ENCODE results near the gene NUDT22. TPM values are rescaled to one million over a fixed set of nuclear protein-coding genes. Genes with fewer than 3 reads are reported as not detected.

NUDT22 gene
- total RNA-seq, 1 experiment from 2014 or later: 72.4 TPM

GRCh38 chr11:64268893-64269539 is 42.9 kb downstream of the NUDT22 start:
- Histone ChIP-seq H3K36me3 (ENCODE audit: insufficient read depth, low read length, poor library complexity, severe bottlenecking) (peaks cover 17% of the 10 kb centered on the region), H3K27me3 (replicated peaks; ENCODE audit: insufficient read depth, low read depth, low read length, poor library complexity) (no peaks in the 10 kb centered on the region), H3K4me1 (ENCODE audit: insufficient read depth, low read length, poor library complexity, severe bottlenecking) (peaks cover 16% of the 10 kb centered on the region), H3K9me3 (ENCODE audit: low read depth, low read length, poor library complexity, severe bottlenecking) (no peaks in the 10 kb centered on the region), H3K27ac (ENCODE audit: low read depth, low read length, poor library complexity, severe bottlenecking) (peak overlapping the region; percentile 94), H3K4me3 (ENCODE audit: low read depth, low read length, poor library complexity, severe bottlenecking) (peak overlapping the region; percentile 78)
- POLR2A ChIA-PET (ENCODE audit: low non-redundant PET): no interaction called here
- BruUV-seq (replicated peaks): no TSS peak
- no peak for TF ChIP-seq CTCF (conservative IDR thresholded peaks at IDR 0.05; ENCODE audit: low read depth, low read length)
- TF ChIP-seq EZH2 (IDR thresholded peaks at IDR 0.05; ENCODE audit: borderline replicate concordance, low read depth, low read length, poor library complexity, severe bottlenecking): no peak
- intact Hi-C loops (cut with micrococcal nuclease; ENCODE audit: unreplicated experiment): no loop called here
- no peak for DNase-seq (ENCODE audit: low spot score)
- CTCF ChIA-PET: interaction anchor here (1.7 kb wide), 1 partner anchor 86 kb away, joined by 4 read pairs; no protein-coding TSS in a partner anchor

GRCh38 chr11:64269540-64270220 is 43.6 kb downstream of the NUDT22 start:
- H3K27me3 ChIP-seq (replicated peaks; ENCODE audit: insufficient read depth, low read depth, low read length, poor library complexity): no peaks in the 10 kb centered on the region
- intact Hi-C loops (cut with micrococcal nuclease; ENCODE audit: unreplicated experiment): loop anchor here (2.0 kb wide), 2 partner anchors 15 to 35 kb away; partner anchors contain the start of genes BAD, ESRRA and GPR137
- CTCF ChIA-PET: interaction anchor here (1.0 to 2.7 kb wide), 4 partner anchors 18 to 86 kb away, joined by 4 to 11 read pairs (median 8); no protein-coding TSS in a partner anchor
- peak; percentile 100 for DNase-seq (ENCODE audit: low spot score)
- TF ChIP-seq EZH2 (IDR thresholded peaks at IDR 0.05; ENCODE audit: borderline replicate concordance, low read depth, low read length, poor library complexity, severe bottlenecking): no peak
- TF ChIP-seq CTCF (conservative IDR thresholded peaks at IDR 0.05; ENCODE audit: low read depth, low read length): 0 out of 2 replicates have a peak, but pooled peaks have one; percentile 22
- H3K36me3 ChIP-seq (ENCODE audit: insufficient read depth, low read length, poor library complexity, severe bottlenecking): peaks cover 12% of the 10 kb centered on the region
- POLR2A ChIA-PET (ENCODE audit: low non-redundant PET): no interaction called here
- peaks cover 16% of the 10 kb centered on the region for H3K4me1 ChIP-seq (ENCODE audit: insufficient read depth, low read length, poor library complexity, severe bottlenecking)
- BruUV-seq (replicated peaks): TSS peak; percentile 45
- peak overlapping the region; percentile 94 for H3K27ac ChIP-seq (ENCODE audit: low read depth, low read length, poor library complexity, severe bottlenecking)
- peak overlapping the region; percentile 78 for H3K4me3 ChIP-seq (ENCODE audit: low read depth, low read length, poor library complexity, severe bottlenecking)
- H3K9me3 ChIP-seq (ENCODE audit: low read depth, low read length, poor library complexity, severe bottlenecking): no peaks in the 10 kb centered on the region

DNA sequence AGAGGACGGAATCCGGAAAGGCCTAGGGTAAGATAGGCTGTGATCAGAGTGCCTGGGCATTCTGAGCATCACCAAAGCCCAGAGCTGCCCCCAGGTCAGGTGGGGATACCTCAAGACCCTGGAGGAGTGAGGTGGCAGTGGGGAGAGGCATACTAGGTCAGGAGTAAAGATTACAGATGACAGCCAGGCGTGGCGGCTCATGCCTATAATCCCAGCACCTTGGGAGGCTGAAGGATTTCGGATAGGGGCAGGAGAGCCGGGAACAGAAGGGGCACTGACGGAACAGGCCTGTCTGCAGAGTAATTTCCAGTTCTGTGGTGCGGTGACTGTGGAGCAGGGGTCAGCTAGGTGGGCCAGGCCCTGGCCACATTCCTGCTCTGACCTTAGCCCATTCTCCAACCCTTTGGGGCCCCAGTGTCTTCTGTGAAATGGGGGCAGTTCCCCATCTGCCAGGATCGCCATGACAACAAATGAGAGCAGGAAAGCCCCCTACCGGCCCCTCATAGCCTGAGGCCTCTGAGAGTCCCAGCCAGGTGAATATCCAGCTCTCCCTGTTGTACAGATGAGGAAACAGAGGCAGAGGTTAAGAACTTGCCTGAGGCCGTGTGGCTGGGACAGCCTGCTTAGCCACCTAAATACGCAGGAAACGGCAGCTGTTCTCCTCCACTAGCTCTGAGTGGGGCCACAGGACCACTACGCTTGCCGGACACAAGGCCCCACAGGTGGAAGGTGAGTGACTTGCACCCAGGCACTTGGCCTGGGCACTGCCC is 49.1 kb downstream of the NUDT22 start:
- no peak for DNase-seq (ENCODE audit: low spot score)
- intact Hi-C loops (cut with micrococcal nuclease; ENCODE audit: unreplicated experiment): no loop called here
- H3K4me1 ChIP-seq (ENCODE audit: insufficient read depth, low read length, poor library complexity, severe bottlenecking): peaks cover 6% of the 10 kb centered on the region
- peak overlapping the region; percentile 40 for H3K27ac ChIP-seq (ENCODE audit: low read depth, low read length, poor library complexity, severe bottlenecking)
- POLR2A ChIA-PET (ENCODE audit: low non-redundant PET): no interaction called here
- peaks cover 10% of the 10 kb centered on the region for H3K36me3 ChIP-seq (ENCODE audit: insufficient read depth, low read length, poor library complexity, severe bottlenecking)
- no peak overlapping the region for H3K4me3 ChIP-seq (ENCODE audit: low read depth, low read length, poor library complexity, severe bottlenecking)
- BruUV-seq (replicated peaks): no TSS peak
- CTCF ChIA-PET: interaction anchor here (0.7 kb wide), 1 partner anchor 23 kb away, joined by 10 read pairs; no protein-coding TSS in a partner anchor
- no peaks in the 10 kb centered on the region for H3K27me3 ChIP-seq (replicated peaks; ENCODE audit: insufficient read depth, low read depth, low read length, poor library complexity)
- TF ChIP-seq EZH2 (IDR thresholded peaks at IDR 0.05; ENCODE audit: borderline replicate concordance, low read depth, low read length, poor library complexity, severe bottlenecking): no peak
- no peak for TF ChIP-seq CTCF (conservative IDR thresholded peaks at IDR 0.05; ENCODE audit: low read depth, low read length)
- H3K9me3 ChIP-seq (ENCODE audit: low read depth, low read length, poor library complexity, severe bottlenecking): no peaks in the 10 kb centered on the region

All from A673 (cell line).